Hematopoietic multipotent progenitor cell treated with erythropoietin and hydrocortisone succinate and interleukin-3 and kit ligand, for 8 days (in vitro differentiated cells): Measurements from ENCODE around the gene TSPY10.
"Not testable (repeated sequence)": the region's sequence is repeated elsewhere in the genome, so short reads cannot be mapped to it uniquely, and the experiment has no call there.

Experiments used
- DNase-seq: peaks from one replicate; pipeline ENCODE4 v3.0.0-alpha.2; 2015

Gene TSPY10, protein sequence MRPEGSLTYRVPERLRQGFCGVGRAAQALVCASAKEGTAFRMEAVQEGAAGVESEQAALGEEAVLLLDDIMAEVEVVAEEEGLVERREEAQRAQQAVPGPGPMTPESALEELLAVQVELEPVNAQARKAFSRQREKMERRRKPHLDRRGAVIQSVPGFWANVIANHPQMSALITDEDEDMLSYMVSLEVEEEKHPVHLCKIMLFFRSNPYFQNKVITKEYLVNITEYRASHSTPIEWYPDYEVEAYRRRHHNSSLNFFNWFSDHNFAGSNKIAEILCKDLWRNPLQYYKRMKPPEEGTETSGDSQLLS

DNA sequence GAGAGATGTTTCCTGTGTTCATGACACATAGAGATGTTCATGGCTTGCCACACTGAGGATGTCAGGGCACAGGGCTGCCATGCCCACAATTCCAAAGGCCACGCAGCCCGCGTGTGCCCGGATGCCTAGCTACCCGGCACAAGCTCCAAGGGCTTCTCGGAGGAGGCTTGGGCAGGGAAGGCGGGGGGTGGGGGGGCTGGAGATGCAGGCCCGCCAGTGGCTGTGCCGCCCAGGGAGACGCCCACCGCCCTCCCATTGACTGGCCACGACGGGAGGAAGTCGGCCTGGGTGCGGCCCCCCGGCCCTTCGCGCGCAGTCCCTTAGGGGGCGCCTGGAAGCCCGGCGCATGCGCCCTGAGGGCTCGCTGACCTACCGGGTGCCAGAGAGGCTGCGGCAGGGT, at the start of gene TSPY10:
Gene TSPY10, plus strand, starts transcription at position 301 of the 400 bp plus-strand sequence. Its CDS starts 46 bp downstream, at position 347.
- not testable (repeated sequence) for DNase-seq

DNA sequence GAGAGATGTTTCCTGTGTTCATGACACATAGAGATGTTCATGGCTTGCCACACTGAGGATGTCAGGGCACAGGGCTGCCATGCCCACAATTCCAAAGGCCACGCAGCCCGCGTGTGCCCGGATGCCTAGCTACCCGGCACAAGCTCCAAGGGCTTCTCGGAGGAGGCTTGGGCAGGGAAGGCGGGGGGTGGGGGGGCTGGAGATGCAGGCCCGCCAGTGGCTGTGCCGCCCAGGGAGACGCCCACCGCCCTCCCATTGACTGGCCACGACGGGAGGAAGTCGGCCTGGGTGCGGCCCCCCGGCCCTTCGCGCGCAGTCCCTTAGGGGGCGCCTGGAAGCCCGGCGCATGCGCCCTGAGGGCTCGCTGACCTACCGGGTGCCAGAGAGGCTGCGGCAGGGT, 40.7 kb upstream of the TSPY10 start, which contains the start of gene TSPY9:
Gene TSPY9, plus strand, starts transcription at position 301 of the 400 bp plus-strand sequence. Its CDS starts 46 bp downstream, at position 347.
- DNase-seq: not testable (repeated sequence)

DNA sequence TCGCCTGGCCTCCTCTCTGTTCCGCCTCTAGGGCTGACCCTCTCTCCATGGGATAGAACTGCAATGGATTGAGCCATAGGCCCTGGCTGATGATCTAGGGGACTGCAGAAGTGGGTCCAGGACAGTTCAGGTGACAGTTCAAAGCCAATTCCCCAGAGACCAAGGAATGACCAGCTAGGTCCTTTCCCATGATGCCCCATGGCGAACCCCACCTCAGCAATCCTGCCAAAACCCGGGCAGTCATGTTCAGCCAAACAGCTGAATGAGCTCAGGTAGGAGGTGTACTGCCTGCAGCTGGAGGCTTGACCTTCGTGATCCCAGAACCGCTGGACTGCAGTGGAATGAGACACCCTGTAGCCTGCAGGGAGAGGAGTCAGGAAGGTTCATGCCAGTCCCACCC, 23.3 kb upstream of the TSPY10 start:
- DNase-seq: not testable (repeated sequence)

DNA sequence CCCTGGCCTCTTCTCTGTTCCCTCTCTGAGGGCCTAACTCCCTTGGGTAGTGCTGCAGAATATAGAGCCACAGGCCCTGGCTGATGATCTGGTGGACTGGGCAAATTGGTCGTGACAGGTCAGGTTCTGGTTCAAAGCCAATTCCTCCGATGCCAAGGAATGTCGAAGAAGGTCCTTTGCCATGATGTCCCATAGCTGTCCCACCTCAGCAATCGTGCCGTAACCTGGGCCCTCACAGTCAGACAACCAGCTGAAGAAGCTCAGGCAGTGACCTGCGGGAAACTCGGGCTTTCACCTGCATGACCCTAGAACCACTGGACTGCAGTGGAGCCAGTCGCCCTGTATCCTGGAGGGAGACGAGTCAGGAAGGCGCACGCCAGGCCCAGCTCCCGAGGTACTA, 11.4 kb upstream of the TSPY10 start:
- not testable (repeated sequence) for DNase-seq
